OCI-M1 (cell line): Measurements from ENCODE around the gene C1orf159.
"Not testable (repeated sequence)": the region's sequence is repeated elsewhere in the genome, so short reads cannot be mapped to it uniquely, and the experiment has no call there.

ENCODE experiments used
- DNase-seq: peaks from one replicate; lab custom pipeline; 2025; lab: John Stamatoyannopoulos, UW

Gene C1orf159

GRCh38 chr1:1149416-1149815, 33.5 kb upstream of the C1orf159 start:
- DNase-seq: no peak

- no peak for DNase-seq
These were observed 32.7 kb upstream of the C1orf159 start for GRCh38 chr1:1148569-1148968.

- no peak for DNase-seq
These were observed 32.2 kb upstream of the C1orf159 start for GRCh38 chr1:1148061-1148460.

- no peak for DNase-seq
These were observed 30.7 kb upstream of the C1orf159 start for GRCh38 chr1:1146596-1146995.

GRCh38 chr1:1146026-1146425, 30.1 kb upstream of the C1orf159 start:
- no peak for DNase-seq

- DNase-seq: no peak
These were observed 29.6 kb upstream of the C1orf159 start for GRCh38 chr1:1145547-1145914.

- DNase-seq: no peak
These were observed 29.1 kb upstream of the C1orf159 start for GRCh38 chr1:1144843-1145546.

- DNase-seq: no peak
These were observed 28.4 kb upstream of the C1orf159 start for GRCh38 chr1:1144122-1144842.

- no peak for DNase-seq
These were observed 27.7 kb upstream of the C1orf159 start for GRCh38 chr1:1143636-1144035.

- DNase-seq: no peak
These were observed 27.0 kb upstream of the C1orf159 start for GRCh38 chr1:1142844-1143243.

- DNase-seq: not testable (repeated sequence)
These were observed 26.5 kb upstream of the C1orf159 start for GRCh38 chr1:1142352-1142751.

GRCh38 chr1:1141911-1142250, 26.0 kb upstream of the C1orf159 start:
- DNase-seq: no peak

GRCh38 chr1:1141244-1141910, 25.5 kb upstream of the C1orf159 start:
- DNase-seq: no peak

GRCh38 chr1:1140673-1141072, 24.8 kb upstream of the C1orf159 start:
- DNase-seq: no peak

GRCh38 chr1:1137256-1138045, 21.6 kb upstream of the C1orf159 start:
- DNase-seq: peak; percentile 23

- DNase-seq: no peak
These were observed 20.8 kb upstream of the C1orf159 start for GRCh38 chr1:1136547-1137230.

- DNase-seq: peak; percentile 92
These were observed 19.6 kb upstream of the C1orf159 start for GRCh38 chr1:1135339-1136136.

- no peak for DNase-seq
These were observed 18.5 kb upstream of the C1orf159 start for GRCh38 chr1:1134300-1134970.

- no peak for DNase-seq
These were observed 17.3 kb upstream of the C1orf159 start for GRCh38 chr1:1132956-1133750.
